ENCODE data around the gene GOSR2.

Gene GOSR2

GRCh38 chr17:46928467-46929261 lies 5.7 kb downstream of the GOSR2 start:
- TF ChIP-seq, protein P1, sequence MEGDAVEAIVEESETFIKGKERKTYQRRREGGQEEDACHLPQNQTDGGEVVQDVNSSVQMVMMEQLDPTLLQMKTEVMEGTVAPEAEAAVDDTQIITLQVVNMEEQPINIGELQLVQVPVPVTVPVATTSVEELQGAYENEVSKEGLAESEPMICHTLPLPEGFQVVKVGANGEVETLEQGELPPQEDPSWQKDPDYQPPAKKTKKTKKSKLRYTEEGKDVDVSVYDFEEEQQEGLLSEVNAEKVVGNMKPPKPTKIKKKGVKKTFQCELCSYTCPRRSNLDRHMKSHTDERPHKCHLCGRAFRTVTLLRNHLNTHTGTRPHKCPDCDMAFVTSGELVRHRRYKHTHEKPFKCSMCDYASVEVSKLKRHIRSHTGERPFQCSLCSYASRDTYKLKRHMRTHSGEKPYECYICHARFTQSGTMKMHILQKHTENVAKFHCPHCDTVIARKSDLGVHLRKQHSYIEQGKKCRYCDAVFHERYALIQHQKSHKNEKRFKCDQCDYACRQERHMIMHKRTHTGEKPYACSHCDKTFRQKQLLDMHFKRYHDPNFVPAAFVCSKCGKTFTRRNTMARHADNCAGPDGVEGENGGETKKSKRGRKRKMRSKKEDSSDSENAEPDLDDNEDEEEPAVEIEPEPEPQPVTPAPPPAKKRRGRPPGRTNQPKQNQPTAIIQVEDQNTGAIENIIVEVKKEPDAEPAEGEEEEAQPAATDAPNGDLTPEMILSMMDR (IDR thresholded peaks at IDR 0.05; ENCODE audit: low read depth, low read length): no peak
- DNase-seq (ENCODE audit: extremely low read depth, low read depth): no peak

- TF ChIP-seq, protein P1 (IDR thresholded peaks at IDR 0.05; ENCODE audit: low read depth, low read length): no peak
- no peak for DNase-seq (ENCODE audit: extremely low read depth, low read depth)
These were observed 6.5 kb downstream of the GOSR2 start for GRCh38 chr17:46929413-46929812.

DNA sequence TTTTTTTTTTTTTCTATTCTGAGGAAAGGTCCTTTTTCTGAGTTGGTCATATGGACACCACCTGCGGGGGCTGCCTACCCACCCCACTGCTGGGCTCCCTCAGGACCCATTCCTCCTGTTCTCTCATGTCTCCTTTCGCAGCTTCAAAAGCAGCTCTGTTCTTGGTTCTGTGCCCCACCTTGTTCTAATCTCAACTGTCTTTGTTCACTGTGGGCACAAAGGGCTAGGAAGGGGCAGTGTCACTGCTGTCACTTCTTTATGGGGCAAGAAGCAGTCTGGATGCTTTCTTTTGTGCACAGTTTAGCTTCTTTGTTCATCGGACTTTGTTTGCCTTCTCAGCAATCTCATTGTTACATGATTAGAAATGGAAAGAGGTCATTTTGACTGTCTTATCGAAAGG lies 7.1 kb downstream of the GOSR2 start:
- DNase-seq (ENCODE audit: extremely low read depth, low read depth): no peak
- TF ChIP-seq, protein P1 (IDR thresholded peaks at IDR 0.05; ENCODE audit: low read depth, low read length): no peak

- TF ChIP-seq, protein P1 (IDR thresholded peaks at IDR 0.05; ENCODE audit: low read depth, low read length): no peak
- DNase-seq (ENCODE audit: extremely low read depth, low read depth): no peak
These were observed 8.6 kb downstream of the GOSR2 start for GRCh38 chr17:46931596-46931995.

- DNase-seq (ENCODE audit: extremely low read depth, low read depth): no peak
- TF ChIP-seq, protein P1 (IDR thresholded peaks at IDR 0.05; ENCODE audit: low read depth, low read length): no peak
These were observed 12.8 kb downstream of the GOSR2 start for GRCh38 chr17:46935658-46936266.

DNA sequence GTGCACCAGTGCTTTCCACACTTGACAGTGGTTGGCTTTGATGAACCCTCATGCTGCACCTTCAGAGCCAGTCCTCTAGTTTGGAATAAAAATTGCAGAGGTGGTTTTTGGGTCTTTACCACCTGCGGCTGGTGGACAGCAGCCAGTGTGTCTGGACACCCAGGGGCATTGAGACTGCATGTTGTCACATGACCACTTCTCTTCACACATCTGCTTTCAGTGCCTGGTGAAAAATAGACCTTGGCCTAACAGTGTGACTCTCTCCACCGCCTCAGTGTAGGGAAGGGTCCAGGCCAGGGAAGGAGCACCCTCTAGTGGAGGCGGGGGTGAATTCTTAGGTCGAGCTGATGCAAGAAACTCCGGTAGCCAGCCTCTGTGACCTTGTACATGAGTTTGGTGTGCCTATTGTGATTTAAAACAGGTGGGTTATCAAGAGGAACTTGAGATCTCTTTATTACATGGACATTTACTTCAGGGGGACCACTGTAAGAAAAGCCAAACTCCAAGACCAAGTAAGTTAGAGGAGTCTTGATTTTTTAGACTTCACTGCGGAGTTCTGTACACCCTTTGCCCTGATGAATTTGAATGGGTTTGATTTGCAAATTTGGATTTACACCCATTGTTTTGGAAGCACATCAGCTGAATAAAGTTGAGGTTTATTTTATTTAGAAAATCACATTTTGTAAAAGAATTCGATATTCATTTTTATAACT lies 17.9 kb downstream of the GOSR2 start:
- DNase-seq (ENCODE audit: extremely low read depth, low read depth): peak; percentile 50
- TF ChIP-seq, protein P1 (IDR thresholded peaks at IDR 0.05; ENCODE audit: low read depth, low read length): peak; percentile 95
